ENCODE measurements around the gene CCNE1. TPM values are rescaled to one million over a fixed set of nuclear protein-coding genes. Genes with fewer than 3 reads are reported as not detected.

CCNE1 gene
- total RNA-seq, 4 donors from 2014 or later = 1.5 to 5.0 (median 2.9) TPM

DNA sequence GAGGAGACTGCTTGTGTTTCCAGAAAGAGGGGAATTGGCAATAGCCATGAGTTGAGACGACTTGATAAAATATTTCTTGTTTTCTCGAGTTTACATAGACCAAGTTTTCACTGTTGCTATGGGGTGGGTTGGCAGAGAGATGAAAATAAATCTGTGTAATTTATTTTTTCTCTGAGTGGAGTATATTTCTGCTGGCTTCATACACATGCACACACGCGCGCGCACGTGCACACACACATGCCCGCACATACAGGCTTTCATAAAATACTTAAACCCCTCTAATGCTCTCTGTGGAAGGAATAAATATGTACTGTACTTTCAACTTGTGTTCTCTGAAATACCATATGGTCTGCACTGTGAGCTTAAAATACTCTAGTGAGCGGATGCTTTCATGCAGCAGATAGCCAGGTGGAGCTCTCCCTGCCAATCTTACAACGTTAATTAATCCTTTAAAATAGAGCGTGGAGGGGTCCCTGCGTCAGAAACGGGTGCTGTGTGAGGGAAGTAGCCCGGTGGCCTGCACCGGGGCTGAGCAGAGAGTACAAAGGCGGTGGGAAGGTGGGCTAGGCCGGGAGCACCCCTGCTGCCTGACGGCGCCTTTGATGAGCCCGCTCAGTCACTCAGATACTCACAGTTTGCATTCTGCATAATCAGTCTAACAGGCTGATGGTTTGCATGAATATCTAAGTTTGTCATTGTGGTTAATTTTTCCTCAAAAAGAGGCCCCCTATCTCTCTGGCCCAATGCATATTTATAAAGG is 44.1 kb downstream of the CCNE1 start:
- Histone ChIP-seq H3K27me3 (peaks cover 25% of the 10 kb centered on the region), H3K4me3 (no peak overlapping the region), H3K4me1 (no peaks in the 10 kb centered on the region), H3K36me3 (no peaks in the 10 kb centered on the region), H3K9me3 (no peaks in the 10 kb centered on the region), H3K27ac (no peak overlapping the region)
- WGBS, 2 donors (ENCODE audit: low coverage in 1 of 2) = 59 to 65% methylated on average over 11 to 18 of the region's 20 CpGs
- no peak for ATAC-seq
- TF ChIP-seq, protein P1, sequence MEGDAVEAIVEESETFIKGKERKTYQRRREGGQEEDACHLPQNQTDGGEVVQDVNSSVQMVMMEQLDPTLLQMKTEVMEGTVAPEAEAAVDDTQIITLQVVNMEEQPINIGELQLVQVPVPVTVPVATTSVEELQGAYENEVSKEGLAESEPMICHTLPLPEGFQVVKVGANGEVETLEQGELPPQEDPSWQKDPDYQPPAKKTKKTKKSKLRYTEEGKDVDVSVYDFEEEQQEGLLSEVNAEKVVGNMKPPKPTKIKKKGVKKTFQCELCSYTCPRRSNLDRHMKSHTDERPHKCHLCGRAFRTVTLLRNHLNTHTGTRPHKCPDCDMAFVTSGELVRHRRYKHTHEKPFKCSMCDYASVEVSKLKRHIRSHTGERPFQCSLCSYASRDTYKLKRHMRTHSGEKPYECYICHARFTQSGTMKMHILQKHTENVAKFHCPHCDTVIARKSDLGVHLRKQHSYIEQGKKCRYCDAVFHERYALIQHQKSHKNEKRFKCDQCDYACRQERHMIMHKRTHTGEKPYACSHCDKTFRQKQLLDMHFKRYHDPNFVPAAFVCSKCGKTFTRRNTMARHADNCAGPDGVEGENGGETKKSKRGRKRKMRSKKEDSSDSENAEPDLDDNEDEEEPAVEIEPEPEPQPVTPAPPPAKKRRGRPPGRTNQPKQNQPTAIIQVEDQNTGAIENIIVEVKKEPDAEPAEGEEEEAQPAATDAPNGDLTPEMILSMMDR (IDR thresholded peaks at IDR 0.05) = no peak
- TF ChIP-seq EP300 (IDR thresholded peaks at IDR 0.05) = no peak
- no peak for TF ChIP-seq POLR2AphosphoS5 (IDR thresholded peaks at IDR 0.05)
- TF ChIP-seq POLR2A (IDR thresholded peaks at IDR 0.05) = no peak

DNA sequence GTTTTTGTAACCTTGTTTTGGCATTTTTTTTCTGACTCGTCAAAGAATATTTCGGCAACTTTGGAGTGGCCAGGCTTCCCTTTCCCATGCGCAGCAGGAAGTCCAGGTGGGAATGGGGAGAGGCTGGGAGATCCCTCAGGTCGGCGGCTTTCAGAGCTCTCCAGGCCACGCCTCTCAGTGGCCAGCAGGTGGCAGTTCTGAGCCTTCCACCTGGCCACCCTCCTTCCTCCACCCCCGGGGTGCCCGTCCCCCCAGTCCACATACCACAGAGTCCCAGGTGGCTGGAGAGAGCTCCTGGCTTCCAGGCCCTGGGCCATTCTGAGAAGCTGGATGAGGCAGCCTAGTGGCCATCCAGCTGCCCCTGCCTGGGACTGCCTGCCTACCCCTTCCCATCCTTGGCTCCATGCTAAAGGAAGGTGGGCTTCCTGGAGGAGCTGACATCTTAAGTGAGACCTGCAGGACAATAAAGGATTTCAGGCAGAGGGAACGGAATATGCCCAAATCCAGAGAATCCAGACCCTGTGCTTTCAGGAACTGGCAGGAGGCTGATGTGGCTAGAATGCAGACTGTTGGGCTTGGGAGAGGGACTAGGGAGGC is 46.3 kb downstream of the CCNE1 start:
- WGBS, 2 donors (ENCODE audit: low coverage in 1 of 2) = 20 to 60% methylated on average over 2 to 3 of the region's 9 CpGs
- Histone ChIP-seq H3K27me3 (peaks cover 45% of the 10 kb centered on the region), H3K4me1 (no peaks in the 10 kb centered on the region), H3K36me3 (no peaks in the 10 kb centered on the region), H3K9me3 (no peaks in the 10 kb centered on the region), H3K27ac (no peak overlapping the region), H3K4me3 (no peak overlapping the region)
- TF ChIP-seq POLR2A (IDR thresholded peaks at IDR 0.05) = no peak
- TF ChIP-seq, protein P1 (IDR thresholded peaks at IDR 0.05) = peak in 2 of 4 experiments; percentile 37 to 57
- no peak for ATAC-seq

DNA sequence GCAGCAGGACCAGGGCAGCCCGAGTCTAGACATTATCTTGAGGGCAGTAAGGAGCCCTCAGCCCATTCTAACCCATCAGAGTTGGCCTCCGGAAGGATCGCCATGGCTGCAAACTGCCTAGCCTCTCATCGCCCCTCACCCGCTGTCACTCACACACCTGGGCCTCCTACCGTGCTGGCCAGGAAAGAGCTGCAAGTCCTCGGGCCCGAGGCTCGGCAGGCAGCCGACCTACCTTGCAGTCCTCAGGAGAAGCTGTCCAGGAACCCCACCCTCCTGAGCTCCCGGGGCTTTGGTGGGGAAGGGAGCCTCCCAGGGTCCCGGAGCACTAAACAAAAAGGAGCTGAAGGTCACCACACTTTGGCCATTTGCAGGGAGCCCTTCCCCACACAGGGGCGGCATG is 46.8 kb downstream of the CCNE1 start:
- no peak for TF ChIP-seq EP300 (IDR thresholded peaks at IDR 0.05)
- no peak for TF ChIP-seq POLR2AphosphoS5 (IDR thresholded peaks at IDR 0.05)
- TF ChIP-seq POLR2A (IDR thresholded peaks at IDR 0.05) = no peak
- TF ChIP-seq, protein P1 (IDR thresholded peaks at IDR 0.05) = no peak
- Histone ChIP-seq H3K27ac (no peak overlapping the region), H3K9me3 (no peaks in the 10 kb centered on the region), H3K27me3 (peaks cover 51% of the 10 kb centered on the region), H3K4me1 (no peaks in the 10 kb centered on the region), H3K36me3 (no peaks in the 10 kb centered on the region), H3K4me3 (no peak overlapping the region)
- WGBS, 2 donors (ENCODE audit: low coverage in 1 of 2) = 0% methylated on average over 1 of the region's 13 CpGs; no CpG with 5 or more reads in 1 of the 2 donors
- ATAC-seq = no peak

DNA sequence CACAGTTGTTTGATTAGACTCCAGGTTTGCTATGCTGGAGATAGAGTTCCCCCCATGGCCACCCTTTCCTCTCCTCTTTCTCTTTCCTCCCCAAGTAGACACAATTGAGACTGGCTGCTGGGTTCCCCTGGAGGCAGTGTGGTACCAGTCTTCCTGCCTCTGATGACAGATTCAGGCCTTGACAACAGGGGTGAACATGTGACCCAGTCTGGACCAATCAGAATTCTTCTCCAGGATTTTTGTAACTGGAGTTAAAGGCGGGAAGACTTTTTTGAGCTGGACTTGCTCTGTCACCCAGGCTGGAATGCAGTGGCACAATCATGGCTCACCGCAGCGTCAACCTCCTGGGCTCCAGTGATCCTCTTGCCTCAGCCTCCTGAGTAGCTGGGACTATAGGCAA is 48.7 kb downstream of the CCNE1 start:
- TF ChIP-seq, protein P1 (IDR thresholded peaks at IDR 0.05) = no peak
- TF ChIP-seq POLR2AphosphoS5 (IDR thresholded peaks at IDR 0.05) (no peak), EP300 (IDR thresholded peaks at IDR 0.05) (no peak), POLR2A (IDR thresholded peaks at IDR 0.05) (no peak)
- no peak overlapping the region for H3K27ac ChIP-seq
- no peaks in the 10 kb centered on the region for H3K4me1 ChIP-seq
- WGBS, 2 donors (ENCODE audit: low coverage in 1 of 2) = 93 to 97% methylated on average over 2 to 3 of the region's 3 CpGs
- no peaks in the 10 kb centered on the region for H3K36me3 ChIP-seq
- H3K4me3 ChIP-seq = no peak overlapping the region
- ATAC-seq = no peak
- peaks cover 59% of the 10 kb centered on the region for H3K27me3 ChIP-seq
- H3K9me3 ChIP-seq = no peaks in the 10 kb centered on the region

DNA sequence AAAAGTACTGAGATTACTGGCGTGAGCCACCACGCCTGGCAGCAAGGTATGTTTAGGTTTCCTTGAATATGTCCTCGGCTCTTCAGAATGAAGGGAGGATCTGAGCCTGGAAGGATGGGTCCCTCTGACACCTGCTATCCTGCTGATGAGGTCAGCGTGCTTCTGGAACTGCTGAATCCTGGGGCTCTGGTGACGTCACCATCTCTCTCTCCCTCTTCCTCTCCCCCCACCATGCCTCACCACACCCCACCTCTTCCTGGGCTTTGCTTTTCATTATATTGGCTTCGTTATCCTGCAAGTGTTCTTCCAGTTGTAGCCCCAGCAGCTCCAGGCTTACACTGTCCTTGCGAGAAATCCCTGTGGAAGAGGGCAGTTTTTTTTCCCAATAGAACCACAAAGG is 49.8 kb downstream of the CCNE1 start:
- Histone ChIP-seq H3K4me1 (no peaks in the 10 kb centered on the region), H3K27me3 (peaks cover 64% of the 10 kb centered on the region), H3K36me3 (no peaks in the 10 kb centered on the region), H3K4me3 (no peak overlapping the region), H3K27ac (no peak overlapping the region), H3K9me3 (peaks cover 0 to under 1% (median 0%) of the 10 kb centered on the region in 3 donors)
- no peak for TF ChIP-seq POLR2AphosphoS5 (IDR thresholded peaks at IDR 0.05)
- TF ChIP-seq, protein P1 (IDR thresholded peaks at IDR 0.05) = no peak
- no peak for TF ChIP-seq EP300 (IDR thresholded peaks at IDR 0.05)
- TF ChIP-seq POLR2A (IDR thresholded peaks at IDR 0.05) = no peak
- 59 to 80% methylated on average over 1 to 2 of the region's 7 CpGs for WGBS, 2 donors (ENCODE audit: low coverage in 1 of 2)
- ATAC-seq = no peak

Measured in gastroesophageal sphincter (tissue), 4 donors.